KMS-11 (cell line): ENCODE results near the gene RAB15.

Source experiments
- H2AFZ ChIP-seq: fragments of 200-600 bp; sonication (generic); 2 replicates; pipeline ENCODE4 v1.6.1; 2016; ENCODE audit warnings: antibody characterized with exemption, mixed run types, low read depth
- H3K27ac ChIP-seq: fragments of 200-600 bp; sonication (generic); 2 replicates; pipeline ENCODE4 v1.6.1; 2016; ENCODE audit warnings: mild to moderate bottlenecking, mixed run types
- H3K27me3 ChIP-seq: fragments of 200-600 bp; sonication (generic); 2 replicates; pipeline ENCODE4 v1.6.1; 2017; ENCODE audit warnings: mild to moderate bottlenecking, low read depth, mixed run types, moderate library complexity; ENCODE audit not compliant: insufficient read depth
- H3K36me3 ChIP-seq: fragments of 200-600 bp; sonication (generic); 2 replicates; pipeline ENCODE4 v1.6.1; 2017; ENCODE audit warnings: mild to moderate bottlenecking, mixed run types; ENCODE audit not compliant: insufficient read depth
- H3K4me1 ChIP-seq: fragments of 200-600 bp; sonication (generic); 2 replicates; pipeline ENCODE4 v1.6.1; 2016; ENCODE audit warnings: mild to moderate bottlenecking, low read depth, mixed run types; ENCODE audit not compliant: poor library complexity, severe bottlenecking
- H3K4me2 ChIP-seq: fragments of 200-600 bp; sonication (generic); 2 replicates; pipeline ENCODE4 v1.7.0; 2016; ENCODE audit warnings: mild to moderate bottlenecking, mixed run types
- H3K4me3 ChIP-seq: fragments of 200-600 bp; sonication (generic); IDR thresholded peaks from 2 replicates; pipeline ENCODE4 v1.6.1; 2017; ENCODE audit warnings: low read depth, low read length, mixed read lengths; ENCODE audit not compliant: insufficient read depth
- H3K79me2 ChIP-seq: fragments of 200-600 bp; sonication (generic); 2 replicates; pipeline ENCODE4 v1.6.1; 2016; ENCODE audit warnings: low read depth, mixed run types; ENCODE audit not compliant: insufficient read depth
- H3K9ac ChIP-seq: fragments of 200-600 bp; sonication (generic); 2 replicates; pipeline ENCODE4 v1.6.1; 2016; ENCODE audit warnings: mild to moderate bottlenecking, mixed run types
- H4K20me1 ChIP-seq: fragments of 200-600 bp; sonication (generic); 2 replicates; pipeline ENCODE4 v1.6.1; 2016; ENCODE audit warnings: mild to moderate bottlenecking, mixed run types; ENCODE audit not compliant: insufficient read depth
- TF ChIP-seq, protein P1 (sequence below): fragments of 200-600 bp; sonication (generic); conservative IDR thresholded peaks from 2 replicates; pipeline ENCODE4 v1.6.1; 2017; ENCODE audit warnings: low read depth, mild to moderate bottlenecking, antibody characterized with exemption, low read length, moderate library complexity, mixed read lengths

Gene RAB15

DNA sequence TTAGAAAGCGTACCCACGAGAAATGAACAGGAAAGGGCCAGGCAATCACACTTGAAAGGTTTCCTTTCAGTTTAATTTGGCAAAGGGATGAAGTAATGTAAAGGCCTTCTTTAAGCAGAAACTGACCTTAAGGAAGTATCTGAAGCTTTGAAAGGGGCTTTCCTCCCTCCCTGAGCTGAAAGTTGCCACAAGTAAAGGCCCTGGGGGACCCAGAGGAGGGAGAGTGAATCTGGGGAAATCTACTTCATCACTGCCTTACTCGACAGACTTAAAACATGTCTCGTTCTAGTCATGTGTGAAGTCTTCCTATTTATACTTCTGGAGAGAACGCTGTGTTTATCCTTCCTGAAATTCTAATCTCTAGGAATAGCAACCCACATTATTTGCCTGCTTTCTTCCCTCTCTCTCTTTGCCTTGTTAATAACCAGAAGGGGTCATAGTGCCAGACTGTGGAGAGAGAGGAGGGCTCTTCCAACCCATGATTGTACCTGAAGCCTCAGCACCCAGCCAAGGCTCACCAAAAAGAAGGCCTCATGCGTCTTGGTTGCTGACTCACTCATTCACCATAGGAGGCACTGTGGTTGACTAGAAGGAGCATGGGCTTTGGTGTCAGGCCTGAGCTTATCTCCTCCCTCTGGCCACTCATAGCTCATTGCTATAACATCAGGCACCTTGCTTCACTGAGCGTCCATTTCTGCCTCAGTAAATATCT, 19.4 kb downstream of the RAB15 start:
- Histone ChIP-seq H3K4me2 (peak overlapping the region; percentile 36; the same call in 1 of the 2 replicates), H3K4me3 (no peak overlapping the region), H4K20me1 (no peaks in the 10 kb centered on the region), H3K79me2 (no peaks in the 10 kb centered on the region), H3K36me3 (no peaks in the 10 kb centered on the region), H3K27me3 (no peaks in the 10 kb centered on the region), H3K27ac (peak overlapping the region; percentile 45), H3K9ac (no peak overlapping the region), H3K4me1 (peaks cover 20% of the 10 kb centered on the region), H2AFZ (no peak overlapping the region)
- TF ChIP-seq, protein P1, sequence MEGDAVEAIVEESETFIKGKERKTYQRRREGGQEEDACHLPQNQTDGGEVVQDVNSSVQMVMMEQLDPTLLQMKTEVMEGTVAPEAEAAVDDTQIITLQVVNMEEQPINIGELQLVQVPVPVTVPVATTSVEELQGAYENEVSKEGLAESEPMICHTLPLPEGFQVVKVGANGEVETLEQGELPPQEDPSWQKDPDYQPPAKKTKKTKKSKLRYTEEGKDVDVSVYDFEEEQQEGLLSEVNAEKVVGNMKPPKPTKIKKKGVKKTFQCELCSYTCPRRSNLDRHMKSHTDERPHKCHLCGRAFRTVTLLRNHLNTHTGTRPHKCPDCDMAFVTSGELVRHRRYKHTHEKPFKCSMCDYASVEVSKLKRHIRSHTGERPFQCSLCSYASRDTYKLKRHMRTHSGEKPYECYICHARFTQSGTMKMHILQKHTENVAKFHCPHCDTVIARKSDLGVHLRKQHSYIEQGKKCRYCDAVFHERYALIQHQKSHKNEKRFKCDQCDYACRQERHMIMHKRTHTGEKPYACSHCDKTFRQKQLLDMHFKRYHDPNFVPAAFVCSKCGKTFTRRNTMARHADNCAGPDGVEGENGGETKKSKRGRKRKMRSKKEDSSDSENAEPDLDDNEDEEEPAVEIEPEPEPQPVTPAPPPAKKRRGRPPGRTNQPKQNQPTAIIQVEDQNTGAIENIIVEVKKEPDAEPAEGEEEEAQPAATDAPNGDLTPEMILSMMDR = peak; percentile 34; the same call in 1 of the 2 replicates

DNA sequence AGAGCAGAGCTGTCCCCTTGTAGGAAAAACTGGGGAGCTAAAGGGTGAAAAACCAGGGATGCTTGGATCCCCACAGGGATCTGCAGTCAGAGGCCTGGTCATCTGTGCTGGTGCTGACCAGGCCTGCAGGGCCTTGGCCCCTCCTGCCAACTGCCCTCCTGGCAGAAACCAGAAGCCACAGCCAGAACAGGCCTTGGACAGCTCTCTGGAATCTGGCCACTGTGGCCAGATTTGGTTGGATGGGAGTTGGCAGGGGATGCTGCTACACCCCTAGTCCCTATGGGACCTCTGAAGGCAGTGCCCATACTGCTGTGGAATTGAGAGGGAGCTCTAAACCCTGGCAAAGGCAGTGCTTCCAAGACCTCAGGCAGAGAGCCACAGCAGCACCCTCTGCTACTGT, 20.4 kb downstream of the RAB15 start:
- TF ChIP-seq, protein P1 = no peak
- Histone ChIP-seq H3K79me2 (no peaks in the 10 kb centered on the region), H4K20me1 (no peaks in the 10 kb centered on the region), H2AFZ (no peak overlapping the region), H3K4me1 (peaks cover 20% of the 10 kb centered on the region), H3K9ac (no peak overlapping the region), H3K36me3 (no peaks in the 10 kb centered on the region), H3K4me2 (no peak overlapping the region), H3K4me3 (no peak overlapping the region), H3K27ac (no peak overlapping the region), H3K27me3 (no peaks in the 10 kb centered on the region)

DNA sequence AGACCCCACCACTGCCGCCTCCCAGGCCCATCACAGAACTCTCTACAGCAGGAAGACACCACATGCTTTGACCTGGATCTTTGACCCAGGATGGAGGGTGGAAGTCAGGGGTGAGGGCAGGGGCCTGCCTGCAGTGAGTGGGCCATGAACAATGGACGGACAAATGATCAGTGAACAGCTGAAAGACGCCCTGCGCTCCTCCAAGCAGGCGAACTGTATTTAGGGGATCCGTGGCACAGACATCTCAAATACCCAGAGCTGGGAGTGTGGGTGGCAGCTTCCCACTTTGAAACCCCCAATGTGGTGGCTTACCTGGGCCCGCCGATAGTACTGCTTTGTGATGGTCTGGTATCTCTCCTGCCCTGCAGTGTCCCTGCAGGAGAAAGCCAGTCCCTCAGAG, 20.8 kb downstream of the RAB15 start:
- TF ChIP-seq, protein P1 = no peak
- Histone ChIP-seq H3K36me3 (no peaks in the 10 kb centered on the region), H3K4me3 (no peak overlapping the region)

DNA sequence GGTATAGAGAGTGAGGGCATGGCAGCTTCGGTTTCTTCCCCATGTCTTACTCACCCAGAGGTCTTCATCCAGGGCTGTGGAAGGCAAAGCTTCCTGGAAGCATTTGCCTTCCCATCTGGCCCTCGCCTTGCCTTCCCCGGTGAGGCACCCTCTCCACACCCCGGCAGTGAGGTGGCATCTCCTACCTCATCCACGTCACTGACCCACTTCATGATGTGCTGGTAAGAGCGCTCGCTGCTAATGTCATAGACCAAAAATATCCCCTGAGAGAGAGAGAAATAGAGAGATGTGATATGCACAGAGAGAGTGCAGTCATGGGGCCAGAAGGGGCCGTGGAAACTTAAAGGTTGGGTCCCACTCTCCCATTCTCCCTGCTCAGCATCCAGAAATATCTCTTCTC, 21.2 kb downstream of the RAB15 start:
- Histone ChIP-seq H3K9ac (no peak overlapping the region), H3K36me3 (no peaks in the 10 kb centered on the region), H3K79me2 (no peaks in the 10 kb centered on the region), H3K4me3 (no peak overlapping the region), H3K27me3 (no peaks in the 10 kb centered on the region), H4K20me1 (no peaks in the 10 kb centered on the region), H3K27ac (no peak overlapping the region), H2AFZ (no peak overlapping the region), H3K4me1 (peaks cover 20% of the 10 kb centered on the region), H3K4me2 (no peak overlapping the region)
- TF ChIP-seq, protein P1 = no peak

More for the DNA sequence above, 20.8 kb downstream of the RAB15 start:
- no peak overlapping the region for H3K4me2 ChIP-seq
- no peaks in the 10 kb centered on the region for H4K20me1 ChIP-seq
- no peaks in the 10 kb centered on the region for H3K27me3 ChIP-seq
- H3K27ac ChIP-seq = no peak overlapping the region
- H3K79me2 ChIP-seq = no peaks in the 10 kb centered on the region
- no peak overlapping the region for H3K9ac ChIP-seq
- peaks cover 20% of the 10 kb centered on the region for H3K4me1 ChIP-seq
- no peak overlapping the region for H2AFZ ChIP-seq
